Upper lobe of left lung (tissue), 4 donors: ENCODE results near the gene TMEM209.

ENCODE experiments used
- POLR2AphosphoS5 ChIP-seq, 2 donors: sonication (generic); formaldehyde crosslinking; IDR thresholded peaks; one replicate each; pipeline ENCODE4 v1.5.1; 2017; ENCODE audit warnings: antibody characterized with exemption in 2 of 2
- TF ChIP-seq, protein P1 (sequence below), 6 experiments: fragments of 450-650 bp in 4 of 6; fragments of 200-600 bp in 2 of 6; sonication (generic) in 2 of 6; IDR thresholded peaks; one replicate each; pipeline ENCODE4 v1.5.1; 2016 to 2019; ENCODE audit warnings: antibody characterized with exemption in 6 of 6

- TF ChIP-seq, protein P1, sequence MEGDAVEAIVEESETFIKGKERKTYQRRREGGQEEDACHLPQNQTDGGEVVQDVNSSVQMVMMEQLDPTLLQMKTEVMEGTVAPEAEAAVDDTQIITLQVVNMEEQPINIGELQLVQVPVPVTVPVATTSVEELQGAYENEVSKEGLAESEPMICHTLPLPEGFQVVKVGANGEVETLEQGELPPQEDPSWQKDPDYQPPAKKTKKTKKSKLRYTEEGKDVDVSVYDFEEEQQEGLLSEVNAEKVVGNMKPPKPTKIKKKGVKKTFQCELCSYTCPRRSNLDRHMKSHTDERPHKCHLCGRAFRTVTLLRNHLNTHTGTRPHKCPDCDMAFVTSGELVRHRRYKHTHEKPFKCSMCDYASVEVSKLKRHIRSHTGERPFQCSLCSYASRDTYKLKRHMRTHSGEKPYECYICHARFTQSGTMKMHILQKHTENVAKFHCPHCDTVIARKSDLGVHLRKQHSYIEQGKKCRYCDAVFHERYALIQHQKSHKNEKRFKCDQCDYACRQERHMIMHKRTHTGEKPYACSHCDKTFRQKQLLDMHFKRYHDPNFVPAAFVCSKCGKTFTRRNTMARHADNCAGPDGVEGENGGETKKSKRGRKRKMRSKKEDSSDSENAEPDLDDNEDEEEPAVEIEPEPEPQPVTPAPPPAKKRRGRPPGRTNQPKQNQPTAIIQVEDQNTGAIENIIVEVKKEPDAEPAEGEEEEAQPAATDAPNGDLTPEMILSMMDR (IDR thresholded peaks at IDR 0.05), result no peak
- TF ChIP-seq POLR2AphosphoS5 (IDR thresholded peaks at IDR 0.05), result no peak
These were observed 35.0 kb upstream of the TMEM209 start for GRCh38 chr7:130240240-130240639.
